ENCODE results near the gene ALAS1. TPM values are rescaled to one million over a fixed set of nuclear protein-coding genes. Genes with fewer than 3 reads are reported as not detected.

ALAS1 gene
- total RNA-seq, 2 experiments from 2014 or later: 35.7 to 37.8 TPM

DNA sequence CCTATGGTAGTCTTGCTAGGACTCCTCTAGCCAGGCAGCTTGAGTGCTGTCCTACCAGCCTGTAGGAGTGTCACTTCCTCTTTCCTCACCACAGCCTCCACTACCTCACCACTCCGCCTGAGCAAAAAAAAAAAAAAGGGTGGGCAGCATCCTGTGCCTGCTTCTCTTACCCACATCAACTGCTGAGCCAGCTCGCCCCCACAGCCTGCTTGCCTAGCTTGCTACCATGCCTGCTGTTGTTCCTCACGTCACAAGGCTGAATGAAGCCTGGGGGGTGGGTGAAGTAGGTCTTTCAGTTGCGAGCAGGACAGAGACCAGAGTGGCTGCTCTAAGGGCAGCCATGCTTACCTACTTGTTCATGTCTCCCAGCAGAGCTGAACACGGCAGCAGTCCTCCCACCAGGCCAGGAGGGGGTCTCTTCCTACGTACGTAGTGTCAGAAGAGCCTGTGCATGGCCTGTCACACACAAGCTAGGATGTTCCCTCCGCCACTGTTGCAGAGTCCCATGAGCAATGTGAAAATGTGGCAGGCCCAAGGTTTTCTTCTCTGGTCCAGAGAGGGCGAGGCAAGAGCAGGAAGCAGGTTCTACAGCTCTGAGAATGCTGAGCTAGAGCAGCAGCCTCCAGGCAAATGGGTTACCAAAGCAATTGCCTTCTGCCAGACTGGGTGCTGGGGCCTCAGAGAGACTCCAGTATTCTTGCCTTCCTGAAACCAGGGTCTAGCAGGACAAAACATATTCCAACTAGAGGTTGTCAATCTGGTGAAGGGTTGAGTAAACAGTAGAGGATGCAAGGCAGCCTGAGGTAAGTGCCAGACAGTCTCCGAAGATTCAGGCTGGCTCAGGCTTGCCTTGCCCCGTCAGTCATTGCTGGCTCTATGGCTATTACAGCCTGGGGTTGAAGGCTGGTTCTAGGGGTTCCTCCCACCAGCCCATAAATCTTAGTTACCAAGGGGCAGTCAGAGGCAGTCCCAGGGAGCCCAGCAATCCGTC lies 55.6 kb downstream of the ALAS1 start:
- Mint-ChIP-seq H3K4me1 (ENCODE audit: low read depth) (peaks cover 89% of the 10 kb centered on the region), H3K27me3 (ENCODE audit: low read depth) (no peaks in the 10 kb centered on the region), H3K27ac (peak overlapping the region; percentile 99), H3K36me3 (ENCODE audit: low read depth) (peaks cover 84% of the 10 kb centered on the region), H3K4me3 (peak overlapping the region; percentile 65), H3K9me3 (no peaks in the 10 kb centered on the region)
- CTCF ChIA-PET: interaction anchor here (0.6 to 10.5 kb wide), 16 partner anchors 10 to 174 kb away, joined by 3 to 49 read pairs (median 4); partner anchors contain the start of genes DNAH1 and TWF2
- intact Hi-C loops (cut with micrococcal nuclease): loop anchor here (1.0 kb wide), 3 partner anchors 13 to 25 kb away; partner anchors contain the start of gene WDR82
- DNase-seq: peak; percentile 89

DNA sequence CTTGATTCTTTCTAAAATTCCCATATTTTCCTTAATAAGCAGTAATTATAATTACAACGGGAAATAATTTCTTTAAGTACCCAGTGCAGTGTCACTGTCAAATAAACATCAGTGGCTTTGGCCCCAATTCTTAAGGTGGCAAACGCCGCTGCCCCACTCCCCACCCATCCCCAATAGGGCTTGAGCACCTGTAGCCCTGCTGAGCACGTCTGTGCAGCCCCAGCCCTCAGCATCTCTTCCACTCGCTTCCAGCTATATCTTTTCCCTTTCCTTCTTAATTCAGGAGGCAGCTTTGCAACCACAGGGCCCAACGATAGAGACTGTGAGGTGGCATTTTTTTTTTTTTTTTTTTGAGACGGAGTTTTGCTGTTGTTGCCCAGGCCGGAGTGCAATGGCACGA lies 56.6 kb downstream of the ALAS1 start:
- no peak overlapping the region for H3K4me3 Mint-ChIP-seq
- peaks cover 84% of the 10 kb centered on the region for H3K36me3 Mint-ChIP-seq (ENCODE audit: low read depth)
- H3K27me3 Mint-ChIP-seq (ENCODE audit: low read depth): no peaks in the 10 kb centered on the region
- intact Hi-C loops (cut with micrococcal nuclease): no loop called here
- H3K4me1 Mint-ChIP-seq (ENCODE audit: low read depth): peaks cover 87% of the 10 kb centered on the region
- H3K9me3 Mint-ChIP-seq: no peaks in the 10 kb centered on the region
- CTCF ChIA-PET: interaction anchor here (1.0 to 2.7 kb wide), 4 partner anchors 13 to 62 kb away, joined by 3 to 13 read pairs (median 5); partner anchors contain the start of gene DNAH1
- DNase-seq: peak; percentile 6
- peak overlapping the region; percentile 99 for H3K27ac Mint-ChIP-seq

DNA sequence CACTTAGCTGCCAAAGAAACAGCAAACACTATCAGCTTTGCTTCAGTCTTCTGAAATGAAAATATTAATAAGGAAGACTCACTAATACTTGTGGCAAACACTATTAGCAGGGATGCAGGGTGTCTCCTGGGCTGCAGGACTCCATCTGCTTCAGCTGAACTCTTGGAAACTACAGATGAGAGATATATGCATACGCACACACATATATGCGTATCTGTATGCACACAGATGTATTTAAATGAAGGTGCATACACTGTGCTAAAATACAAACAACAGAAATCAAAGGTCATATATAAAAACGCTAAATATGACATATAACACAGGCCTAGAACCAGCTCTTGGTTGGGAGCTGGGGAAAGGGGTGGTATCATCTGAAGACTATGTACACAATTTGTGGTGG lies 58.2 kb downstream of the ALAS1 start:
- Mint-ChIP-seq H3K4me3 (no peak overlapping the region), H3K4me1 (ENCODE audit: low read depth) (peaks cover 89% of the 10 kb centered on the region), H3K36me3 (ENCODE audit: low read depth) (peaks cover 91% of the 10 kb centered on the region), H3K9me3 (no peaks in the 10 kb centered on the region), H3K27me3 (ENCODE audit: low read depth) (no peaks in the 10 kb centered on the region), H3K27ac (peak overlapping the region; percentile 62)
- intact Hi-C loops (cut with micrococcal nuclease): no loop called here
- DNase-seq: no peak
- CTCF ChIA-PET: interaction anchor here (1.0 kb wide), 2 partner anchors 22 to 24 kb away, joined by 3 to 4 read pairs; partner anchors contain the start of gene WDR82

DNA sequence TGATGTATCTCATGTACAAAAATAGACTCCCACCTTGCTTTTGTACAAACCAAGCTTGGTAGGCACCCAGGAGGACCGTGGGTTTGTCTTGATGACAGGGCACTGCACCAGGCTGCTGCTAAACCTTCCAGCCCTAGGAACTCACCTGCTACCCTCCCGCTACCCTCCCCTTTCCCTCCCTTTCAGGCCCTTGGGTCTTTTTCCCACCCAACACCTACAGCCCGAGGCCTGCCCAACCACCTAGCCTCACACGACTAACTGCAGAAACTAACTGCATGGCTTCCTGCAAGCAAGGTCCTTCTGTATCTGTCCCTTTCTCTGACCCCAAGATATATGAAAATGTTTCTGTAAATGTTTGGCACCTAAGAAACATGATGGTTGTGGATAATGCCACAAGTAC lies 58.7 kb downstream of the ALAS1 start:
- peaks cover 91% of the 10 kb centered on the region for H3K36me3 Mint-ChIP-seq (ENCODE audit: low read depth)
- peaks cover 94% of the 10 kb centered on the region for H3K4me1 Mint-ChIP-seq (ENCODE audit: low read depth)
- peak overlapping the region; percentile 62 for H3K27ac Mint-ChIP-seq
- no peaks in the 10 kb centered on the region for H3K27me3 Mint-ChIP-seq (ENCODE audit: low read depth)
- no peak overlapping the region for H3K4me3 Mint-ChIP-seq
- no peaks in the 10 kb centered on the region for H3K9me3 Mint-ChIP-seq
- intact Hi-C loops (cut with micrococcal nuclease): no loop called here
- DNase-seq: no peak
- CTCF ChIA-PET: interaction anchor here (1.0 kb wide), 2 partner anchors 22 to 23 kb away, joined by 3 to 4 read pairs; partner anchors contain the start of gene WDR82

DNA sequence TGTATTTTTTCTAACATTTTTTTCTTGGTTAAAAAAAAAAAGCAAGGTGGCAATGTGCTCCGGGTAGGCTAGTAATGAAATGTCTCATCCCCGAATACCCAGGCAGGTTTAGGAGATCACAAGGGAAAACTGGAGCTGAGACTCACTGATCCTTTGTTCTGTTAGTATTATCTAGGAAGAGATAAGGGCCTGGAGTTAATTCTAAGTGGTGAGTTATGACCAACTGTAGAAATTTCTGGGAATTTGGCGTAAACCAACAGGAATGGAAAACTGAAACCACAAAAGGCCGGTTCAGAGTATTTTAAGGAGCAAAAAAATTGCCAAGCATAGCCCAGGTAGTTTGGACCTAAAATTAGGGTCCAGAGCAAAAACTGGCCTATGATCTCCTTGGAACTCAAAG lies 60.0 kb downstream of the ALAS1 start:
- DNase-seq: no peak
- Mint-ChIP-seq H3K4me3 (no peak overlapping the region), H3K9me3 (no peaks in the 10 kb centered on the region), H3K27me3 (ENCODE audit: low read depth) (no peaks in the 10 kb centered on the region), H3K36me3 (ENCODE audit: low read depth) (peaks cover 92% of the 10 kb centered on the region), H3K27ac (peak overlapping the region; percentile 62), H3K4me1 (ENCODE audit: low read depth) (peaks cover 95% of the 10 kb centered on the region)
- CTCF ChIA-PET: interaction anchor here (3.7 to 4.3 kb wide), 2 partner anchors 20 to 26 kb away, joined by 13 to 17 read pairs; partner anchors contain the start of gene WDR82
- intact Hi-C loops (cut with micrococcal nuclease): no loop called here

DNA sequence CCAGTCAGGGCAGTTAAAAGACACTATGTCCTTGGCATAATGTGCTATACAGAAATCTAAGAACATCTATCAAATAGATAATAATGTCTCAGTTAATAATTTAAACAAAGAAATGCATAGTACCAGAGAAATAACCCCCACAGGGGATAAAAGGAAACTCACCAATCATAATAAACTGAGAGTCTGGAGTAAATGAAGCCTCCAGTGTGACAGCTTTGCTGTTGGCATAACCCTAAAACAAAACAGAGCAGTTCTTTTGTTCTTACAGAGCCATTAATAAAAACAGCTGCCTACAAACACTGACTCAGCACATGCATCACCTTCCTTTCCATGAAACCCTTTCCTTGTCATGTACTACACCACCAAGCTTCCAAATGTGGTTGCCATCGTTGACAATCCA lies 61.1 kb downstream of the ALAS1 start:
- intact Hi-C loops (cut with micrococcal nuclease): no loop called here
- CTCF ChIA-PET: interaction anchor here (0.7 to 4.3 kb wide), 6 partner anchors 10 to 27 kb away, joined by 3 to 17 read pairs (median 8); partner anchors contain the start of gene WDR82

DNA sequence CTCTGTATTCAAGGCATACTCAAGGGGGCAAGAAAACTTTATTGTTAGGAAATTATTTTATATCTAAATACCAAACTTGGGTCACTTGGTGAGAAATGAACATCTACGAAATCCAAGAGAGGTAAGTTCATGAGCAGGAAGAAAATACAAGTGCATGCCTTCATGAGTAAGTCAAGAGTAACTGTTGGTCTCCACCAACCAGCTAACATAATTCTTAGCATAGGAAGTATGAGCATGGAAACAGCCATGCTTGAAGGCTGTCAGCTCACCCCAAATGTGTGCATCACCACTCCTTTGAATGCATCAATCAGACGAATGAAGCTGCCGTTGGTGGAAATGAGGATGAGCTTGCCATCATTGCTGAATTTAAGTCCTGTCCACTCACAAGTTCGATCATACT lies 61.5 kb downstream of the ALAS1 start:
- Mint-ChIP-seq H3K4me3 (no peak overlapping the region), H3K27ac (peak overlapping the region; percentile 62), H3K27me3 (ENCODE audit: low read depth) (no peaks in the 10 kb centered on the region), H3K9me3 (no peaks in the 10 kb centered on the region), H3K36me3 (ENCODE audit: low read depth) (peaks cover 92% of the 10 kb centered on the region), H3K4me1 (ENCODE audit: low read depth) (peaks cover 95% of the 10 kb centered on the region)
- CTCF ChIA-PET: interaction anchor here (1.2 to 4.3 kb wide), 5 partner anchors 11 to 28 kb away, joined by 3 to 17 read pairs (median 13); partner anchors contain the start of gene WDR82
- no peak for DNase-seq
- intact Hi-C loops (cut with micrococcal nuclease): no loop called here

More for the DNA sequence above, 61.1 kb downstream of the ALAS1 start:
- peak overlapping the region; percentile 62 for H3K27ac Mint-ChIP-seq
- no peaks in the 10 kb centered on the region for H3K9me3 Mint-ChIP-seq
- no peak overlapping the region for H3K4me3 Mint-ChIP-seq
- DNase-seq: no peak
- peaks cover 92% of the 10 kb centered on the region for H3K36me3 Mint-ChIP-seq (ENCODE audit: low read depth)
- H3K27me3 Mint-ChIP-seq (ENCODE audit: low read depth): no peaks in the 10 kb centered on the region
- peaks cover 95% of the 10 kb centered on the region for H3K4me1 Mint-ChIP-seq (ENCODE audit: low read depth)

DNA sequence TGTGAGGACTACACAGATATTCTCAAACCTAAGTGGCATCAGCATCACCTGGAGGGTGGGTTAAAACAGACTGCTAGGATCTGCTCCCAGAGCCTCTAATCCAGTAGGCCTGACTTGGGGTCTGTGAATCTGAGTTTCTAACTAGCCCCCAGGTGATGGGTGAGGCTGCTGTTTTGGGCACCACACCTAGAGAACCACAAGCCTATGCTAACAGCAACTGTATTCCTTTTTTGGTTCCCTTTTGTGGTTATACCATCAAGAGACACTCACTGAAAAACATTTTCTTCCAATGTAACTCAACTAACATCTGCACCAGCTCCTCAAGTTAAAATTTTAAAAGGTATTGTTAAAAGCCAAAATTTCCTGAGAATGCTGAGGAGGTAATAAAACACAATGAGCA lies 64.5 kb downstream of the ALAS1 start:
- H3K36me3 Mint-ChIP-seq (ENCODE audit: low read depth): peaks cover 93% of the 10 kb centered on the region
- H3K27ac Mint-ChIP-seq: peak overlapping the region; percentile 90
- no peaks in the 10 kb centered on the region for H3K27me3 Mint-ChIP-seq (ENCODE audit: low read depth)
- no peaks in the 10 kb centered on the region for H3K9me3 Mint-ChIP-seq
- DNase-seq: no peak
- H3K4me3 Mint-ChIP-seq: no peak overlapping the region
- CTCF ChIA-PET: no interaction called here
- intact Hi-C loops (cut with micrococcal nuclease): no loop called here
- peaks cover 90% of the 10 kb centered on the region for H3K4me1 Mint-ChIP-seq (ENCODE audit: low read depth)

Other genes with a start within 250 kb of the ALAS1 start
- gene GPR62, start 242.8 kb upstream of the ALAS1 start, total RNA-seq: not detected
- 1 to 10 TPM; 8.9 to 9.1 TPM for gene PCBP4, start 230.7 kb upstream of the ALAS1 start, total RNA-seq
- 10 to 100 TPM; 81.8 to 85.8 TPM for gene ABHD14B, start 224.1 kb upstream of the ALAS1 start, total RNA-seq
- gene ABHD14A, start 223.1 kb upstream of the ALAS1 start, total RNA-seq: 1 to 10 TPM; 5.4 to 5.7 TPM
- 10 to 100 TPM; 62.1 to 68.9 TPM for gene ACY1, start 214.6 kb upstream of the ALAS1 start, total RNA-seq
- gene RPL29, start 202.3 kb upstream of the ALAS1 start, total RNA-seq: 1,000 to 10,000 TPM; 1,927 to 1,957 TPM
- 1 to 10 TPM; 8.2 to 9.1 TPM for gene DUSP7, start 141.6 kb upstream of the ALAS1 start, total RNA-seq
- 10 to 100 TPM; 32.3 to 32.7 TPM for gene POC1A, start 43.7 kb upstream of the ALAS1 start, total RNA-seq
- under 1 TPM; 0.62 to 0.89 TPM for gene TLR9, start 27.5 kb downstream of the ALAS1 start, total RNA-seq
- gene TWF2, start 41.0 kb downstream of the ALAS1 start, total RNA-seq: 10 to 100 TPM; 89.1 to 91.3 TPM
- 100 to 1,000 TPM; 107 to 108 TPM for gene PPM1M, start 47.6 kb downstream of the ALAS1 start, total RNA-seq
- 100 to 1,000 TPM; 176 to 177 TPM for gene WDR82, start 80.5 kb downstream of the ALAS1 start, total RNA-seq
- gene GLYCTK, start 89.7 kb downstream of the ALAS1 start, total RNA-seq: 10 to 100 TPM; 25.9 to 27.7 TPM
- gene DNAH1, start 118.2 kb downstream of the ALAS1 start, total RNA-seq: 1 to 10 TPM; 9.4 TPM
- 10 to 100 TPM; 87.0 to 89.3 TPM for gene BAP1, start 211.8 kb downstream of the ALAS1 start, total RNA-seq
- gene PHF7, start 212.5 kb downstream of the ALAS1 start, total RNA-seq: 10 to 100 TPM; 22.5 to 24.8 TPM
- not detected for gene SEMA3G, start 246.9 kb downstream of the ALAS1 start, total RNA-seq